ENCODE results near the gene FAP. TPM values are rescaled to one million over a fixed set of nuclear protein-coding genes. Genes with fewer than 3 reads are reported as not detected.

The FAP gene
- total and polyA plus RNA-seq, 2 of the 8 experiments (the other 6 are each of a cell fraction or from before 2014, with no cell fraction given), result not detected

DNA sequence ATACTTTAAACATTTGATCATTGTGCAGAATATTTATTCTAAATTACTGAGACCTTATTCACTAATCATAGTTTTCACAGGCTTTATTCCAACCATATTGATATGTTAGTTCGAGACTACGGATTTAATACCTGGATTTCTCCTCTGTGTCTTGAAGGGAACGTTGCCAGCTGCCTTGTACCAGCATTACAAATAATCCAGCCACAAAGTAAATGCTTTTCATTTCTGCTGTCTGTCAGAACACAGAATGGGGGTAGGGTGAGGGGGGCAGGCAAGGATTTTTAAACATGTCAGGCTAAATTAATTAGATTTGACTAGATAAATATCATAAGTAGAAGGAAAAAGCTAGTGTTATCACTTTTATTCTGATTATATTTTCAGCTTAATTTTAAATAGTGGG lies 94.3 kb downstream of the FAP start:
- no peak overlapping the region for H4K5ac ChIP-seq (ENCODE audit: insufficient read length, low read depth, low read length)
- TF ChIP-seq E2F6 (IDR thresholded peaks at IDR 0.05) (no peak), POU5F1 (IDR thresholded peaks at IDR 0.05; ENCODE audit: low read depth, low read length) (no peak), RNF2 (IDR thresholded peaks at IDR 0.05; ENCODE audit: borderline replicate concordance, low read depth, low read length, missing control alignments, poor library complexity, severe bottlenecking) (no peak)
- CTCF ChIA-PET (ENCODE audit: partially characterized antibody), result interaction anchor here (0.7 to 3.7 kb wide), 7 partner anchors 18 to 926 kb away, joined by 3 to 13 read pairs (median 4); no protein-coding TSS in a partner anchor

More for the DNA sequence above, 94.3 kb downstream of the FAP start:
- POLR2A ChIA-PET (ENCODE audit: partially characterized antibody), result no interaction called here
- Histone ChIP-seq H3K56ac (replicated peaks; ENCODE audit: insufficient read length, low read depth, low read length) (no peak overlapping the region), H3K4me3 (ENCODE audit: extremely low read depth in 1 of 4, insufficient read depth in 2 of 4, low read depth in 3 of 4, low read length in 4 of 4) (no peak overlapping the region), H4K91ac (replicated peaks; ENCODE audit: insufficient read length, low read length) (no peak overlapping the region), H2BK20ac (ENCODE audit: low read length) (no peak overlapping the region), H3K4me2 (ENCODE audit: insufficient read depth in 1 of 2, low read depth in 2 of 2, low read length in 2 of 2) (no peak overlapping the region), H3K79me2 (ENCODE audit: control insufficient read depth in 1 of 2, insufficient read depth in 2 of 2, low read length in 2 of 2) (no peaks in the 10 kb centered on the region), H3K18ac (ENCODE audit: extremely low read depth, low read length) (no peak overlapping the region), H2BK15ac (ENCODE audit: low read length) (no peak overlapping the region), H3K23me2 (ENCODE audit: low read depth, low read length) (no peaks in the 10 kb centered on the region), H3K4ac (replicated peaks; ENCODE audit: insufficient read length, low read depth, low read length) (no peak overlapping the region), H3K27ac (ENCODE audit: low read depth, low read length) (no peak overlapping the region), H3K14ac (ENCODE audit: insufficient read length) (no peak overlapping the region), H4K20me1 (replicated peaks in 1 of 2; ENCODE audit: control insufficient read depth in 1 of 2, insufficient read depth in 2 of 2, low read length in 2 of 2) (no peaks in the 10 kb centered on the region), H2AK5ac (ENCODE audit: low read depth, low read length) (no peak overlapping the region), H3K4me1 (replicated peaks in 1 of 4; ENCODE audit: control insufficient read depth in 3 of 4, insufficient read depth in 4 of 4, low read length in 3 of 4) (peaks cover 0 to 3% (median 0%) of the 10 kb centered on the region in 4 experiments; a peak in 1 of 7 replicates), H3K23ac (ENCODE audit: insufficient read length) (no peak overlapping the region), H2AFZ (ENCODE audit: low read length) (no peak overlapping the region), H3K36me3 (ENCODE audit: control insufficient read depth in 2 of 4, insufficient read depth in 4 of 4, low read length in 3 of 4) (no peaks in the 10 kb centered on the region), H3K27me3 (replicated peaks in 1 of 4; ENCODE audit: control insufficient read depth in 3 of 4, extremely low read depth in 1 of 4, insufficient read depth in 3 of 4, low read length in 3 of 4) (no peaks in the 10 kb centered on the region), H3K9me3 (ENCODE audit: insufficient read depth in 2 of 2, low read depth in 1 of 2, low read length in 1 of 2) (no peaks in the 10 kb centered on the region), H2BK12ac (ENCODE audit: low read depth, low read length) (no peak overlapping the region), H2BK5ac (ENCODE audit: low read depth, low read length) (no peak overlapping the region), H3K79me1 (ENCODE audit: low read depth, low read length) (no peaks in the 10 kb centered on the region), H2BK120ac (replicated peaks; ENCODE audit: low read depth, low read length) (no peak overlapping the region), H3K9ac (replicated peaks in 1 of 4; ENCODE audit: extremely low read depth in 1 of 4, low read depth in 3 of 4, low read length in 3 of 4) (no peak overlapping the region), H4K8ac (ENCODE audit: extremely low read depth, insufficient read depth, low read length) (no peak overlapping the region)
- 87% methylated on average over 3 of the region's 3 CpGs; no CpG with 5 or more reads in 1 of the 2 experiments for WGBS, 2 experiments (ENCODE audit: extremely low coverage in 1 of 2, insufficient coverage in 1 of 2, insufficient read length in 1 of 2, insufficient replicate concordance in 2 of 2, low coverage in 1 of 2, low lambda C conversion rate in 2 of 2, missing lambda C conversion rate in 1 of 2)
- DNase-seq (ENCODE audit: low read depth in 1 of 2, low spot score in 2 of 2), result no peak
- FAIRE-seq, result no peak

All from H1 (cell line).